PC-3 (cell line): ENCODE results near the gene VPS37B. TPM values are rescaled to one million over a fixed set of nuclear protein-coding genes. Genes with fewer than 3 reads are reported as not detected.

Source experiments
- ATAC-seq: fragments of 200-7000 bp; cut with Tn5 transposase; 2 replicates; pipeline ENCODE4 v1.9.1; 2020; ENCODE audit warnings: mild to moderate bottlenecking, moderate library complexity
- BruUV-seq: library from RNA; stranded (reverse); fragments of 400-500 nt; replicated peaks from 2 replicates; lab custom pipeline; 2021; lab: Mats Ljungman, UMichigan
- CTCF ChIA-PET: fragments of 300-600 bp; sonication (Branson Sonifier 250); formaldehyde crosslinking; loops from one replicate; lab custom pipeline; 2022; ENCODE audit warnings: antibody characterized with exemption; lab: Charles Lee
- POLR2A ChIA-PET: fragments of 300-600 bp; sonication (Branson Sonifier 250); formaldehyde crosslinking; loops from one replicate; lab custom pipeline; 2022; ENCODE audit warnings: antibody characterized with exemption; ENCODE audit not compliant: unreplicated experiment; lab: Charles Lee
- DNase-seq: peaks from one replicate; pipeline ENCODE4 v3.0.0-alpha.2; 2015
- H2AFZ ChIP-seq: fragments of 300-600 bp; sonication (generic); 2 replicates; pipeline ENCODE4 v1.6.0; 2016; ENCODE audit warnings: antibody characterized with exemption, low read length
- H3F3A ChIP-seq: fragments of 300-600 bp; sonication (generic); one replicate; pipeline ENCODE4 v1.6.0; 2017; ENCODE audit warnings: antibody characterized with exemption, low read length, control low read depth, mild to moderate bottlenecking; ENCODE audit not compliant: unreplicated experiment
- H3K27ac ChIP-seq: fragments of 300-600 bp; sonication (generic); 2 replicates; pipeline ENCODE4 v1.5.1; 2016; ENCODE audit warnings: mild to moderate bottlenecking, low read length
- H3K27me3 ChIP-seq: fragments of 300-600 bp; sonication (generic); 2 replicates; pipeline ENCODE4 v1.6.1; 2016; ENCODE audit warnings: low read length, mixed read lengths
- H3K36me3 ChIP-seq: fragments of 300-600 bp; sonication (generic); 2 replicates; pipeline ENCODE4 v1.6.1; 2016; ENCODE audit warnings: low read depth, mixed run types, low read length, mixed read lengths
- H3K4me1 ChIP-seq: fragments of 300-600 bp; sonication (generic); 2 replicates; pipeline ENCODE4 v1.5.1; 2016; ENCODE audit warnings: low read length; ENCODE audit not compliant: insufficient read depth
- H3K4me2 ChIP-seq: fragments of 300-600 bp; sonication (generic); 2 replicates; pipeline ENCODE4 v1.6.0; 2016; ENCODE audit warnings: low read length
- H3K4me3 ChIP-seq: fragments of 300-600 bp; sonication (generic); 2 replicates; pipeline ENCODE4 v1.5.1; 2016; ENCODE audit warnings: mild to moderate bottlenecking, low read length, mixed read lengths
- H3K79me2 ChIP-seq: fragments of 300-600 bp; sonication (generic); 2 replicates; pipeline ENCODE4 v1.6.1; 2017; ENCODE audit warnings: low read length, mixed read lengths
- H3K9ac ChIP-seq: fragments of 300-600 bp; sonication (generic); 2 replicates; pipeline ENCODE4 v1.6.0; 2016; ENCODE audit warnings: mild to moderate bottlenecking, low read length
- H3K9me2 ChIP-seq: fragments of 300-600 bp; sonication (generic); replicated peaks from 2 replicates; pipeline ENCODE4 v1.6.1; 2016; ENCODE audit warnings: mixed run types, low read length, mixed read lengths
- H3K9me3 ChIP-seq: fragments of 300-600 bp; sonication (generic); 2 replicates; pipeline ENCODE4 v1.6.1; 2016; ENCODE audit warnings: low read length, mixed read lengths
- H4K20me1 ChIP-seq: fragments of 300-600 bp; sonication (generic); 2 replicates; pipeline ENCODE4 v1.6.1; 2016; ENCODE audit warnings: low read length, mixed read lengths
- CTCF ChIP-seq: fragments of 300-600 bp; sonication (generic); conservative IDR thresholded peaks from 2 replicates; pipeline ENCODE4 v1.5.1; 2017; ENCODE audit warnings: antibody characterized with exemption, low read depth, mild to moderate bottlenecking, low read length
- EZH2 ChIP-seq: fragments of 300-600 bp; sonication (generic); IDR thresholded peaks from one replicate; pipeline ENCODE4 v1.6.1; 2017; ENCODE audit warnings: antibody characterized with exemption, mild to moderate bottlenecking, low read length; ENCODE audit not compliant: unreplicated experiment
- EZH2phosphoT487 ChIP-seq: fragments of 300-600 bp; sonication (generic); IDR thresholded peaks from 2 replicates; pipeline ENCODE4 v1.6.1; 2018; ENCODE audit warnings: mild to moderate bottlenecking, antibody characterized with exemption, low read length, borderline replicate concordance
- intact Hi-C: fragments of 100-400 bp; cut with micrococcal nuclease; formaldehyde crosslinking; loops from 2 replicates; pipeline ENCODE4 v1.9.0; 2023
- total RNA-seq: library from RNA; depleted of rRNA; stranded (reverse); fragments of >200 nt; gene quantifications from 2 replicates; pipeline ENCODE4 v1.2.3, GENCODE V29; 2014

VPS37B gene
- total RNA-seq, 1 experiment from 2014 or later: 74.3 TPM

DNA sequence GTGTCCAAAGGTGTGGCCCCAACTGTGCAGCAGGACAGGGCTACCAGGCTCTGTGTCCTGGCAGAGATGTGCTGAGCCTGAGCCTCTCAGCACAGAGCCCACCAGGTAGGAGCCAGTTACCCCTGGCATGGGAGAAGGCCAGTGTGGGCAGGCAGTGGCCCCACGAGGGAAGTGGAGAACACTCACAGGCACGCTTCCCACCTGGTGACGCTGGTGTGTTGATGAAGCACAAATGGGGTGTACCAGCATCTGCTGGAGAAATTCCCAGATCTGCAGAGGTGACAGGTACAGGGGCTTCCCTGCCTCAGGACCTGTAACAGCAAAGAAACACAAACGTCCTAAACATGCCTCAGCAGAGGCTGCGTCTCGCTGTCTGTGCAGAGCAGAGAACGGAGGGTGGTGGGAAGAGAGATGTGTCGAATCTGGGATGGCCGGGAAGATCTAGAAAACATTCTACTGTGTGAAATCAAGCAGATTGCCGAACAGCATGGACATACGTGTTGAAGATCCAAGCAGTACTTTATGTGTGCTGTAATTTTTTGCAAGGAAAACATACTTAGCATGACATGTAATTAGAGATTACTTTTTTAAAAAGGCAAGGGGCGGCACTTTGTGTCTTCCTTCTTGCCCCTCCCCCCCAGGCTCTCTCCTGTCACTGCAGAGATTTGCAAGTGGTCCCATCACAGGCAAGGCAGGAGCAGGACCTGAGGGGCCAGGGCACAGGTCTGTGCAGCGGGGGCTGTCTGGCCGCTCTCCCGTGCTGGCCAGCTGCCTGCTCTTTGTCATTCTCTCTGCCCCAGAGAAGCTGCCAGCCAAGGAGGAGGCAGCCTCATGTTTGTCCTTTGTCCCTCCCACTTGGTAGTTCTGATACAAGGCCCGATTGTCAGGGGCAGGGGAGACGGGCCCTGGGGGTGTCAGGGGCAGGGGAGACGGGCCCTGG lies 43.3 kb downstream of the VPS37B start:
- ChIA-PET POLR2A (interaction anchor here (0.6 kb wide), 1 partner anchor 26 kb away, joined by 5 read pairs; no protein-coding TSS in a partner anchor), CTCF (no interaction called here)
- TF ChIP-seq EZH2phosphoT487 (no peak), CTCF (no peak), EZH2 (no peak)
- intact Hi-C loops: no loop called here
- Histone ChIP-seq H3K27me3 (no peaks in the 10 kb centered on the region), H3K27ac (peak overlapping the region; percentile 62), H2AFZ (no peak overlapping the region), H3K4me1 (peaks cover 15% of the 10 kb centered on the region), H4K20me1 (no peaks in the 10 kb centered on the region), H3K36me3 (no peaks in the 10 kb centered on the region), H3K9me3 (no peaks in the 10 kb centered on the region), H3K4me2 (peak overlapping the region; percentile 26), H3F3A (no peaks in the 10 kb centered on the region), H3K79me2 (no peaks in the 10 kb centered on the region), H3K9me2 (no peaks in the 10 kb centered on the region), H3K4me3 (no peak overlapping the region), H3K9ac (no peak overlapping the region)
- ATAC-seq (peak; percentile 47), DNase-seq (no peak)
- BruUV-seq: no TSS peak

DNA sequence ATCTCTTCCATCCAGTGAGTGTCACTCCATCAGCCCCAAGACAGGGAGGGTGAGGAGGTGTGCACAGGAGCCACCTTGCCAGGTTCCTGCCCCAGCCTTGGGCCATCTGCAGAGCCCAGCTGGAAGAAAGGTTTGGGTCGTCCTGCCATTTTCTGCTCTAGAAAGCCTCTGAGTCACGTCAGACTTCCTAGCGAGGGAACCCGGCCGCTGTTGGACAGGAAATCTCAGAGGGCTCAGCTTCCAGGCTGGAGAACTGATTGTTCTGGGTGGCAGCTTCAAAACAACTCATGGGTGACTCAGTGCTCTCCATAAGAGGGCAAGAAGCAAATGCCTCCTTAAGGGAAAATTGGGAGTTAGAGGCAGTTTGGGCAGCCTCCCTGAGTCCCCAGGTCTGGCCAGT lies 44.1 kb downstream of the VPS37B start:
- H3K27ac ChIP-seq: peak overlapping the region; percentile 62
- DNase-seq: peak; percentile 94
- H3F3A ChIP-seq: no peaks in the 10 kb centered on the region
- ChIA-PET CTCF (no interaction called here), POLR2A (interaction anchor here (0.6 kb wide), 1 partner anchor 25 kb away, joined by 5 read pairs; no protein-coding TSS in a partner anchor)
- peak; percentile 96 for ATAC-seq
- no peaks in the 10 kb centered on the region for H3K27me3 ChIP-seq
- peak overlapping the region; percentile 26 for H3K4me2 ChIP-seq
- no peaks in the 10 kb centered on the region for H4K20me1 ChIP-seq
- intact Hi-C loops: no loop called here
- peaks cover 15% of the 10 kb centered on the region for H3K4me1 ChIP-seq
- H3K9ac ChIP-seq: no peak overlapping the region
- no peaks in the 10 kb centered on the region for H3K9me2 ChIP-seq
- no peaks in the 10 kb centered on the region for H3K79me2 ChIP-seq
- no TSS peak for BruUV-seq
- TF ChIP-seq EZH2 (no peak), CTCF (no peak), EZH2phosphoT487 (no peak)
- no peaks in the 10 kb centered on the region for H3K9me3 ChIP-seq
- H3K4me3 ChIP-seq: no peak overlapping the region
- no peaks in the 10 kb centered on the region for H3K36me3 ChIP-seq
- peak overlapping the region; percentile 44 for H2AFZ ChIP-seq
